Breast epithelium (tissue), 3 donors: ENCODE measurements around the gene CTSO.

ENCODE experiments used
- POLR2A ChIP-seq: fragments of 450-650 bp; IDR thresholded peaks from one replicate; pipeline ENCODE4 v1.6.1; 2016; ENCODE audit warnings: antibody characterized with exemption, mild to moderate bottlenecking, moderate library complexity
- POLR2AphosphoS5 ChIP-seq, 3 donors: sonication (generic); formaldehyde crosslinking; IDR thresholded peaks; one replicate each; pipeline ENCODE4 v1.6.1; 2017; ENCODE audit warnings: antibody characterized with exemption in 3 of 3
- TF ChIP-seq, protein P1 (sequence below), 3 donors: fragments of 450-650 bp; IDR thresholded peaks; one replicate each; pipeline ENCODE4 v1.5.1; 2016 to 2017; ENCODE audit warnings: antibody characterized with exemption in 3 of 3, mild to moderate bottlenecking in 3 of 3, moderate library complexity in 3 of 3

- TF ChIP-seq, protein P1, sequence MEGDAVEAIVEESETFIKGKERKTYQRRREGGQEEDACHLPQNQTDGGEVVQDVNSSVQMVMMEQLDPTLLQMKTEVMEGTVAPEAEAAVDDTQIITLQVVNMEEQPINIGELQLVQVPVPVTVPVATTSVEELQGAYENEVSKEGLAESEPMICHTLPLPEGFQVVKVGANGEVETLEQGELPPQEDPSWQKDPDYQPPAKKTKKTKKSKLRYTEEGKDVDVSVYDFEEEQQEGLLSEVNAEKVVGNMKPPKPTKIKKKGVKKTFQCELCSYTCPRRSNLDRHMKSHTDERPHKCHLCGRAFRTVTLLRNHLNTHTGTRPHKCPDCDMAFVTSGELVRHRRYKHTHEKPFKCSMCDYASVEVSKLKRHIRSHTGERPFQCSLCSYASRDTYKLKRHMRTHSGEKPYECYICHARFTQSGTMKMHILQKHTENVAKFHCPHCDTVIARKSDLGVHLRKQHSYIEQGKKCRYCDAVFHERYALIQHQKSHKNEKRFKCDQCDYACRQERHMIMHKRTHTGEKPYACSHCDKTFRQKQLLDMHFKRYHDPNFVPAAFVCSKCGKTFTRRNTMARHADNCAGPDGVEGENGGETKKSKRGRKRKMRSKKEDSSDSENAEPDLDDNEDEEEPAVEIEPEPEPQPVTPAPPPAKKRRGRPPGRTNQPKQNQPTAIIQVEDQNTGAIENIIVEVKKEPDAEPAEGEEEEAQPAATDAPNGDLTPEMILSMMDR (IDR thresholded peaks at IDR 0.05): no peak
- TF ChIP-seq POLR2A (no peak), POLR2AphosphoS5 (IDR thresholded peaks at IDR 0.05) (no peak)
Measured at GRCh38 chr4:155935389-155935986, 18.2 kb downstream of the CTSO start.
